H1 (cell line): ENCODE measurements around the gene RBBP8. TPM values are rescaled to one million over a fixed set of nuclear protein-coding genes. Genes with fewer than 3 reads are reported as not detected.

Experiments
- SIN3A ChIP-seq, 2 experiments: IDR thresholded peaks in 1 of 2; conservative IDR thresholded peaks in 1 of 2; 2 replicates each; pipeline ENCODE4 v1.6.1; 2011 to 2012; ENCODE audit warnings: low read length in 2 of 2, improper control_type of control experiment in 1 of 2, low read depth in 1 of 2, mild to moderate bottlenecking in 1 of 2
- polyA plus RNA-seq, 7 experiments: library from polyadenylated mRNA; depleted of rRNA in 3 of 7; stranded (reverse) in 5 of 7; unstranded in 2 of 7; fragments of >200 nt in 5 of 7; fragments of 200-250 nt in 2 of 7; gene quantifications; 1 replicate in 5 of 7; 2 replicates in 1 of 7; 4 replicates in 1 of 7; pipeline versions ENCODE4 v1.2.1 to v1.2.3, GENCODE V29; 2011 to 2013; ENCODE audit warnings: missing spikeins in 2 of 7, mixed read lengths in 2 of 7
- total RNA-seq: library from RNA; stranded (reverse); fragmentation: NEBNext Ultra II Directional; extraction: Animal tissue kit (Norgen Biotek cat#: 25700); gene quantifications from 2 replicates; pipeline ENCODE4 v1.2.1, GENCODE V29; 2021

The RBBP8 gene
- total and polyA plus RNA-seq, 2 of the 8 experiments (the other 6 are each of a cell fraction or from before 2014, with no cell fraction given), result 16.1 to 65.8 TPM

- TF ChIP-seq SIN3A (conservative IDR thresholded peaks at IDR 0.05 in 1 of 2, IDR thresholded peaks at IDR 0.05 in 1 of 2; ENCODE audit: low read depth in 1 of 2, low read length in 2 of 2), result no peak
- TF ChIP-seq, all 59 proteins: peak for 0
These were observed 54.5 kb downstream of the RBBP8 start (continued) for GRCh38 chr18:22987547-22988189.
